Type B pancreatic cell (in vitro differentiated cells): Measurements from ENCODE around the gene IZUMO2. TPM values are rescaled to one million over a fixed set of nuclear protein-coding genes. Genes with fewer than 3 reads are reported as not detected.
A peak's percentile ranks its signal among the peaks of the same experiment; 100 is the strongest.

Source experiments
- DNase-seq: peaks from one replicate; pipeline ENCODE4 v3.0.0; 2021; ENCODE audit warnings: mixed read lengths; ENCODE audit not compliant: unreplicated experiment; ENCODE audit errors: extremely low spot score
- H3K27ac Mint-ChIP-seq: 2 replicates; pipeline ENCODE4 v1.8.0; 2021; ENCODE audit warnings: mild to moderate bottlenecking, mixed read lengths
- H3K27me3 Mint-ChIP-seq: 2 replicates; pipeline ENCODE4 v1.8.0; 2021; ENCODE audit warnings: mixed read lengths
- H3K36me3 Mint-ChIP-seq: 2 replicates; pipeline ENCODE4 v1.8.0; 2021; ENCODE audit warnings: mixed read lengths
- H3K4me1 Mint-ChIP-seq: one replicate; pipeline ENCODE4 v1.8.0; 2021; ENCODE audit warnings: mixed read lengths; ENCODE audit not compliant: unreplicated experiment
- H3K4me3 Mint-ChIP-seq: 2 replicates; pipeline ENCODE4 v1.8.0; 2021; ENCODE audit warnings: mild to moderate bottlenecking, mixed read lengths
- H3K9me3 Mint-ChIP-seq: 2 replicates; pipeline ENCODE4 v1.8.0; 2021; ENCODE audit warnings: mixed read lengths
- CTCF ChIP-seq: fragments of 200-600 bp; sonication (generic); conservative IDR thresholded peaks from 2 replicates; pipeline ENCODE4 v1.5.0; 2021; ENCODE audit warnings: antibody characterized with exemption, mild to moderate bottlenecking
- total RNA-seq: library from RNA; stranded (reverse); gene quantifications from 2 replicates; pipeline ENCODE4 v1.2.1, GENCODE V29; 2021; ENCODE audit warnings: low replicate concordance

Gene IZUMO2
- total RNA-seq, 1 donor from 2014 or later, result not detected

- Mint-ChIP-seq H3K36me3 (no peaks in the 10 kb centered on the region), H3K27me3 (peaks cover 38% of the 10 kb centered on the region), H3K4me1 (no peaks in the 10 kb centered on the region), H3K9me3 (no peaks in the 10 kb centered on the region), H3K4me3 (peak overlapping the region; percentile 86), H3K27ac (peak overlapping the region; percentile 96)
- no peak for TF ChIP-seq CTCF
- DNase-seq, result peak; percentile 87
Measured at GRCh38 chr19:50204811-50205675, 42.0 kb upstream of the IZUMO2 start.

GRCh38 chr19:50204081-50204428, 41.0 kb upstream of the IZUMO2 start:
- no peak for TF ChIP-seq CTCF

GRCh38 chr19:50203281-50204080, 40.4 kb upstream of the IZUMO2 start, which contains the start of gene MYH14:
TSS of gene MYH14 (plus strand) at chr19:50203622. CDS start at chr19:50210366, 6,744 bp downstream.
- no peaks in the 10 kb centered on the region for H3K36me3 Mint-ChIP-seq
- H3K27ac Mint-ChIP-seq, result peak within 1 kb of the TSS; percentile 96
- DNase-seq, result peak; percentile 91
- TF ChIP-seq CTCF, result no peak
- H3K4me3 Mint-ChIP-seq, result peak within 1 kb of the TSS; percentile 86
- peaks cover 47% of the 10 kb centered on the region for H3K27me3 Mint-ChIP-seq
- H3K9me3 Mint-ChIP-seq, result no peaks in the 10 kb centered on the region
- H3K4me1 Mint-ChIP-seq, result no peaks in the 10 kb centered on the region

More at GRCh38 chr19:50204081-50204428, 41.0 kb upstream of the IZUMO2 start:
- H3K4me1 Mint-ChIP-seq, result no peaks in the 10 kb centered on the region
- H3K4me3 Mint-ChIP-seq, result peak overlapping the region; percentile 86
- peak overlapping the region; percentile 96 for H3K27ac Mint-ChIP-seq
- peaks cover 42% of the 10 kb centered on the region for H3K27me3 Mint-ChIP-seq
- no peaks in the 10 kb centered on the region for H3K36me3 Mint-ChIP-seq
- H3K9me3 Mint-ChIP-seq, result no peaks in the 10 kb centered on the region
- no peak for DNase-seq

GRCh38 chr19:50202962-50203280, 39.8 kb upstream of the IZUMO2 start:
- Mint-ChIP-seq H3K4me1 (no peaks in the 10 kb centered on the region), H3K4me3 (no peak overlapping the region), H3K9me3 (no peaks in the 10 kb centered on the region), H3K36me3 (no peaks in the 10 kb centered on the region), H3K27me3 (peaks cover 47% of the 10 kb centered on the region), H3K27ac (no peak overlapping the region)
- no peak for TF ChIP-seq CTCF
- DNase-seq, result no peak

- H3K36me3 Mint-ChIP-seq, result no peaks in the 10 kb centered on the region
- no peaks in the 10 kb centered on the region for H3K9me3 Mint-ChIP-seq
- no peak for TF ChIP-seq CTCF
- peak overlapping the region; percentile 7 for H3K4me3 Mint-ChIP-seq
- DNase-seq, result no peak
- H3K27me3 Mint-ChIP-seq, result peaks cover 48% of the 10 kb centered on the region
- H3K27ac Mint-ChIP-seq, result peak overlapping the region; percentile 24
- no peaks in the 10 kb centered on the region for H3K4me1 Mint-ChIP-seq
Measured at GRCh38 chr19:50202386-50202785, 39.3 kb upstream of the IZUMO2 start.
